Mesenteric fat pad (tissue), 1 donor: ENCODE results near the gene WDR31. TPM values are rescaled to one million over a fixed set of nuclear protein-coding genes. Genes with fewer than 3 reads are reported as not detected.

ENCODE experiments used
- DNase-seq: peaks from one replicate; pipeline ENCODE4 v3.0.0-alpha.2; 2020; ENCODE audit warnings: low spot score
- total RNA-seq: library from RNA; stranded (reverse); fragmentation: NEBNext Ultra II Directional; extraction: Animal tissue kit (Norgen Biotek cat#: 25700); gene quantifications from one replicate; pipeline ENCODE4 v1.2.1, GENCODE V29; 2021
- donor health status: DM: yes; HTN: yes; CAD: no.

Gene WDR31
- total RNA-seq, 1 donor from 2014 or later: 4.9 TPM

- DNase-seq: no peak
Observed at GRCh38 chr9:113341712-113342410, 1.8 kb upstream of the WDR31 start.

GRCh38 chr9:113337714-113338113, 2.4 kb downstream of the WDR31 start:
- DNase-seq: no peak

GRCh38 chr9:113331780-113332179, 8.3 kb downstream of the WDR31 start:
- DNase-seq: no peak

- no peak for DNase-seq
Observed at GRCh38 chr9:113328045-113328782, 11.9 kb downstream of the WDR31 start.

- DNase-seq: no peak
Observed at GRCh38 chr9:113326230-113326629, 13.8 kb downstream of the WDR31 start.

- DNase-seq: no peak
Observed at GRCh38 chr9:113322671-113323070, 17.4 kb downstream of the WDR31 start.

GRCh38 chr9:113320051-113320450, 20.0 kb downstream of the WDR31 start:
- no peak for DNase-seq

- DNase-seq: no peak
Observed at GRCh38 chr9:113319054-113319453, 21.0 kb downstream of the WDR31 start.

GRCh38 chr9:113317777-113318176, 22.3 kb downstream of the WDR31 start:
- DNase-seq: no peak

- DNase-seq: no peak
Observed at GRCh38 chr9:113316030-113316429, 24.0 kb downstream of the WDR31 start.

- DNase-seq: no peak
Observed at GRCh38 chr9:113315231-113315630, 24.8 kb downstream of the WDR31 start.

- no peak for DNase-seq
Observed at GRCh38 chr9:113313261-113313660, 26.8 kb downstream of the WDR31 start.

- DNase-seq: no peak
Observed at GRCh38 chr9:113311961-113312360, 28.1 kb downstream of the WDR31 start.

- DNase-seq: no peak
Observed at GRCh38 chr9:113310538-113310937, 29.5 kb downstream of the WDR31 start.

- no peak for DNase-seq
Observed at GRCh38 chr9:113309204-113309813, 30.8 kb downstream of the WDR31 start.

GRCh38 chr9:113307396-113307975, 32.6 kb downstream of the WDR31 start:
- DNase-seq: no peak

GRCh38 chr9:113306566-113306965, 33.5 kb downstream of the WDR31 start:
- no peak for DNase-seq

GRCh38 chr9:113302792-113303418, 37.2 kb downstream of the WDR31 start, which contains the start of gene RNF183:
TSS of gene RNF183 (minus strand) at chr9:113303376. CDS start at chr9:113298184, 5,192 bp downstream.
- DNase-seq: no peak

GRCh38 chr9:113301548-113301947, 38.5 kb downstream of the WDR31 start:
- no peak for DNase-seq

- no peak for DNase-seq
Observed at GRCh38 chr9:113299800-113300292, 40.2 kb downstream of the WDR31 start.
